ENCODE data around the gene PSMF1. TPM values are rescaled to one million over a fixed set of nuclear protein-coding genes. Genes with fewer than 3 reads are reported as not detected.
A peak's percentile ranks its signal among the peaks of the same experiment; 100 is the strongest.

PSMF1 gene
- total and polyA plus RNA-seq, 2 of the 4 experiments (the other 2 are of a cell fraction): 93.6 to 109 TPM

DNA sequence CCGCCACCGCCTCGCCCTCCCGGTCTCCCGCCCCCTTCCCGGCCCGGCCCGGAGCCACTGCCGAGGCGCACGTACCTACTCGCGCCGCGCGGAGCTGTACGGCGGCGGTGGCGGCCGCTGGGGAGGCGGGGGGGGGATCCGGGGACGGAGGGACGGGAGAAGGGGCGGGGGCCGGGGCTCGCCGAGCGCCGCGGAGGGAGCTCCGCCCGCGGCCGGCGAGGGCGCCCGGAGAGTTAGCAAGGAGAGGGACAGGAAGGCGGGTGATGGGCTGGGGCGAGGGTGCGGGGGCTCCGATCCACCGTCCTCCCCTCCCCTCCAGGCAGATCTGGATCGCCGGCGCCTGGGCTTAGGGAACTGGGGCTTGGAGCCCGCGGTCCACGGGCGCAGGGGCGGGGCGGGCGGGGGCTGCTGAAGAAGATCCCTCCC is 66.9 kb downstream of the PSMF1 start:
- Histone ChIP-seq H3K79me1 (ENCODE audit: low read depth in 1 of 2, low read length in 2 of 2) (no peaks in the 10 kb centered on the region), H4K8ac (ENCODE audit: low read depth in 2 of 2, low read length in 2 of 2) (no peak overlapping the region), H2BK5ac (ENCODE audit: low read depth, low read length, poor library complexity, severe bottlenecking) (no peak overlapping the region), H3K23ac (ENCODE audit: low read depth, low read length) (no peak overlapping the region), H3K4me3 (ENCODE audit: insufficient read depth, low read depth, low read length) (peak overlapping the region; percentile 25; the same call in 1 of the 2 replicates), H2BK15ac (ENCODE audit: low read depth, low read length) (no peak overlapping the region), H3K9me1 (ENCODE audit: insufficient read depth, low read length) (peaks cover 3% of the 10 kb centered on the region; the same call in 1 of the 2 replicates), H3K27ac (ENCODE audit: insufficient read depth, low read length) (no peak overlapping the region), H2AK9ac (replicated peaks; ENCODE audit: low read depth, low read length, poor library complexity) (no peak overlapping the region), H3K14ac (replicated peaks; ENCODE audit: low read depth, low read length) (no peak overlapping the region), H2BK20ac (ENCODE audit: low read depth, low read length) (no peak overlapping the region), H3K18ac (ENCODE audit: low read depth, low read length) (no peak overlapping the region), H3K9me3 (ENCODE audit: control insufficient read depth, insufficient read depth, low read length) (no peaks in the 10 kb centered on the region), H3K4me1 (ENCODE audit: control insufficient read depth, insufficient read depth, low read length) (no peaks in the 10 kb centered on the region), H3K56ac (ENCODE audit: extremely low read depth, insufficient read depth, low read length) (no peak overlapping the region), H2BK120ac (ENCODE audit: low read depth, low read length) (no peak overlapping the region), H3K9ac (ENCODE audit: low read depth, low read length) (no peak overlapping the region), H3K36me3 (ENCODE audit: control insufficient read depth, insufficient read depth, low read length) (no peaks in the 10 kb centered on the region), H3K4me2 (ENCODE audit: low read depth, low read length) (peak overlapping the region; percentile 36; the same call in 1 of the 2 replicates), H4K5ac (ENCODE audit: low read depth, low read length) (no peak overlapping the region), H4K91ac (ENCODE audit: insufficient read depth, low read depth, low read length) (no peak overlapping the region), H3K4ac (ENCODE audit: low read depth, low read length) (no peak overlapping the region), H2AFZ (replicated peaks; ENCODE audit: low read length, poor library complexity) (peak overlapping the region; percentile 78), H4K20me1 (ENCODE audit: insufficient read depth, low read length) (no peaks in the 10 kb centered on the region; the same call in 1 of the 2 replicates), H2AK5ac (ENCODE audit: low read depth, low read length) (no peak overlapping the region), H3K27me3 (ENCODE audit: control insufficient read depth, insufficient read depth, low read length) (peaks cover 50% of the 10 kb centered on the region)
- CTCF ChIA-PET: interaction anchor here (0.8 kb wide), 1 partner anchor 34 kb away, joined by 3 read pairs; no protein-coding TSS in a partner anchor
- in situ Hi-C loops (cut with MboI; ENCODE audit: low sequenced_read_pairs) (no loop called here), intact Hi-C loops (cut with micrococcal nuclease) (no loop called here), dilution Hi-C loops (cut with HindIII; ENCODE audit: low sequenced_read_pairs, unreplicated experiment) (no loop called here)
- TF ChIP-seq CHD1 (IDR thresholded peaks at IDR 0.05; ENCODE audit: low read depth, low read length): no peak
- no peak for TF ChIP-seq MAFK (IDR thresholded peaks at IDR 0.05; ENCODE audit: low read depth, low read length)
- TF ChIP-seq, protein P1, sequence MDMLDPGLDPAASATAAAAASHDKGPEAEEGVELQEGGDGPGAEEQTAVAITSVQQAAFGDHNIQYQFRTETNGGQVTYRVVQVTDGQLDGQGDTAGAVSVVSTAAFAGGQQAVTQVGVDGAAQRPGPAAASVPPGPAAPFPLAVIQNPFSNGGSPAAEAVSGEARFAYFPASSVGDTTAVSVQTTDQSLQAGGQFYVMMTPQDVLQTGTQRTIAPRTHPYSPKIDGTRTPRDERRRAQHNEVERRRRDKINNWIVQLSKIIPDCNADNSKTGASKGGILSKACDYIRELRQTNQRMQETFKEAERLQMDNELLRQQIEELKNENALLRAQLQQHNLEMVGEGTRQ (IDR thresholded peaks at IDR 0.05; ENCODE audit: low read depth, low read length): no peak
- no peak for TF ChIP-seq POLR2A (IDR thresholded peaks at IDR 0.05; ENCODE audit: low read depth, low read length)
- no peak for TF ChIP-seq BHLHE40 (IDR thresholded peaks at IDR 0.05; ENCODE audit: low read depth, low read length)
- no peak for TF ChIP-seq RFX5 (IDR thresholded peaks at IDR 0.05; ENCODE audit: low read depth, low read length)
- no peak for TF ChIP-seq NFE2L2 (IDR thresholded peaks at IDR 0.05; ENCODE audit: low read depth, low read length)
- TF ChIP-seq CEBPB (IDR thresholded peaks at IDR 0.05; ENCODE audit: low read depth, low read length): no peak
- TF ChIP-seq RAD21 (IDR thresholded peaks at IDR 0.05; ENCODE audit: low read length): no peak
- ATAC-seq (ENCODE audit: low read depth): peak; percentile 40
- DNase-seq: no peak
- no TSS peak for BruUV-seq (replicated peaks)
- POLR2A ChIA-PET (ENCODE audit: unreplicated experiment): no interaction called here
- WGBS, 2 experiments (ENCODE audit: extremely low coverage in 2 of 2, insufficient read length in 1 of 2): no CpG with 5 or more reads among the region's 54 CpGs

Measured in IMR-90 (cell line).